GDM1 (cell line): ENCODE data around the gene SPRR5.

Source experiments
- DNase-seq: peaks from one replicate; lab custom pipeline; 2025; lab: John Stamatoyannopoulos, UW

Gene SPRR5

DNA sequence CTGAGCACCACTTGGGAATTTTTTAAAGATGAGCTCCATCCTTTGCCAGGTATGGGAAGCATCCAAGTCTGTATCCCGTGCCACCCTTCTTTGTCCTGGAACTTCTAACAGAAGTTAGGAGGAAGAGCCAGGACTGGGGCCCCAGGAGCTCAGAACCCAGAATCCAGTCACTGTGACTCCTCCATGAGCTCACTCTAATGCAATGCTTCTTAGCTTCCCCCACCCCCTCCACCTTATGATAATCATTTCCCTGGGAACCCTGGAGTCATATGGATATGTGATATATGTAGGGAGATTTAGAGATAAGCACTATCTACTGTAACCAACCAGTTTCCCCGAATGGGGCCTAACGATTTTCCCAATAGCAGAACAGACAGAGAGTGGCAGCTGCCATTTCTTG is 758 bp upstream of the SPRR5 start:
- no peak for DNase-seq

DNA sequence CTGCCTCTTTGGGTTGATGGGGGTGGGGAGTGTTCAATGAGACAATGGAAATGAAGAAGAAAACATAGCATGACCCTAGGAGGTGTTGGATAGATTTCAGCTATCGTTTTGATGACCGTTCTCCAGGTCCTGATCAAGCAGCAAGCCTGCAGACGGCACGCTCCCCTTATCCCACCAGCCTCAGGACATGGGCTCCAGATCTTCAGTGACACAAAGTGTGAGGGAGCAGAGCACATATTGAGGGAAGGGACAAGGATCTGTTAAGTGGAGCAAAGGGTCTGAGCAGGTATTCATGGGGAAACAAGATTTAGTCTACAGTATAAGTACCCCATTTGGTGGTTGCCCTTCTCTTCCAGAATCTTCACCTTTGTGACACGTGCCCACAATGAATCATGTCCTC is 4.7 kb downstream of the SPRR5 start:
- DNase-seq = no peak

DNA sequence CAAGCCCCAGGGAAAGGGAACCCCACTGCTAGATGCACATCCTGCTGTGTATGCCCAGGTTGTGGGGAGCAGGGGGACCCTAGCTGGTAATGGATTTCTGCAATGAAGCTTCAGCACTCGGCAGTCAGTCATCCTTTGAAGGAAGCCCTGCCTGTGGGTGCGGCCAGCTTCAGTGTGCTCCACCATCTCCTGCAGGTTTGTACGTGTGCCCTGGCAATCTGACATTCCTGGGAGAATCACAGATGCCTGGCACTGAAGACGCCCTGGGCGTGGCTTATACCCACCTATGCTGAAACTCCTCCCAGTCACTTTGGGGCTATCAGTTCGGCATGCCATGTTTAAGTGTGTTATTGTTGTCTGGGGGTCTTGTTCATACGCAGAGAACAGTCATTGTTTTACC is 6.8 kb downstream of the SPRR5 start:
- DNase-seq = no peak

DNA sequence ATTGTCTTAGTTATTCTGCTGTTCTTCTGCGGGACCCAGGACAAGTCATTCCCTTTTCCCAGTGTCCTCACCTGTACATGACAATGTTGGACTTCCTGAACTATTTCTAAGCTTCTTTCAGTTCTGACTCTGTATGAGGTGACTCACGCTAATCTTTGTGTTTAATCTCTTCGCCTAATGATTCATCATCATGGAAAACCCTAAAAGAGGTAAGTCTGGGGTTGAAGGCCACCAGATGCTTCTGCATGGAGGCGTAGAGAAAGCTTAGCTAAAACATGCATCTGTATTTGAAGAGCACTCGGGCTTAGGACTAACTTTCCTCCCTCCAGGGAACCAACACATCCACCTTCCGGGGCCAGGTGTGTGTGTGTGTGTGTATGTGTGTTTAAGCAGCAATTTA is 7.4 kb downstream of the SPRR5 start:
- DNase-seq = no peak

DNA sequence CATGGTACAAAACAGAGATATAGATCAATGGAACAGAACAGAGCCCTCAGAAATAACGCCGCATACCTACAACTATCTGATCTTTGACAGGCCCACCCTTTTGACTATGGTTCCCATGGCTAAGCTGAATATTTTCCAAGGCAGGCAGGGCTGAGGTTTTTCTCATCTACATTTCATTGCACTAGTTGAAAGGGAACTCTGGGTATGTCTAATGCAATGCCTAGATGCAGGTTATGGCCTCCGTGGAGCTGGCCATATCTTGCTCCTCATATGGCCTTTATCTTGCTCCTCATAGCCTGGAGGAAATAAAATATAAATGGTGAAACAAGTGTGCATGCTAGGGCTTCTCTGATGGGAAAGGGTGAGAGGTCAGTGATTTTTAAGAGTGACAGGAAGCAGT is 10.6 kb downstream of the SPRR5 start:
- no peak for DNase-seq

DNA sequence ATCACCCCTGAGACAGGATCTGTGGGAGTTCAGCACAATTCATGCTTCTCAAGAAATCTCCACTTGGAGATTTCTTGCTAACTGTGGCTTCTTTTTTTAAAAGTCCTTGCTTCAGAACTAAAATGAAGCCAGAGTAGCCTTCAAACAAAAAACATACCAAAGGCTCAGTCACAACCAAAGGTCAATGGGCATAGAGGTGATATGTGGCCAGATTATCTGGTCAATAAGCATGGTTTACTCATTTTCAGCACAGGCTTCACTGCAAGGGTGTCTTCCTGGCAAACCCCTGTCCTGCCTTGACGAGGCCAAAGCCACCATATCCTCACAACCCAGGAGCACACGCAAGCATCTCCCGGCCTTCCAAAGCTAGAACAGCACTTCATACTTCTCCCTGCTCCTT is 12.3 kb downstream of the SPRR5 start:
- no peak for DNase-seq

DNA sequence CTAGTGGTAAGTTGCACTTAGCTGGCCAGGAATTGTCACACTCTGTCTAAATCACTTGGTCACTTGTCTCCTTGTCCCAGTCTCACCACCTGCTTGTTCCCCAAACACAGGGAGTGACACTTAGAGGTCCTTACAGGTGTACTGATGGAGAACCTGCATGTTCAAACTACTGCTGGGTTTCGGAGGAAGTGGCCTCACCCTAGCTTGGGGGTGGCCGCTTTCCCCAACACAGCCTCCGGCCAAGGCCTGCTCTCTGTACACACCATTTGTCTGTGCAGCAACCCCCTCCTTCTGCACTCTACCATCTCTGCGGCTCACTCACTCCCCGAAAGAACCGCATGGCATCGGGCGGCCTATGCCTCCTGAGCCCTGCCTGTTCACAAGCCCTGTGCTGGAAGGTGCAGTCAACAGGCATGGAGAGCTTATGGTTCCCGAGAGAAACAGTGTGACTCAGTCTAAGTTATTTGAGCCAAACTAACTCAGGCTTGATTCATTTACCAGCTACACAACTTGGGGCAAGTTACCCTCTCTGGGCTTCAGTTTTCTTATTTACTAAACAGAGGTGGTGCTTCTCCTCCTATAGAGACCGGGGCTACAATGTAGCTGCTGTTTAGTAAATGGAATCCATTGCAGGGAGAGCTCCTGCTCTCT is 12.9 kb downstream of the SPRR5 start:
- DNase-seq = no peak

DNA sequence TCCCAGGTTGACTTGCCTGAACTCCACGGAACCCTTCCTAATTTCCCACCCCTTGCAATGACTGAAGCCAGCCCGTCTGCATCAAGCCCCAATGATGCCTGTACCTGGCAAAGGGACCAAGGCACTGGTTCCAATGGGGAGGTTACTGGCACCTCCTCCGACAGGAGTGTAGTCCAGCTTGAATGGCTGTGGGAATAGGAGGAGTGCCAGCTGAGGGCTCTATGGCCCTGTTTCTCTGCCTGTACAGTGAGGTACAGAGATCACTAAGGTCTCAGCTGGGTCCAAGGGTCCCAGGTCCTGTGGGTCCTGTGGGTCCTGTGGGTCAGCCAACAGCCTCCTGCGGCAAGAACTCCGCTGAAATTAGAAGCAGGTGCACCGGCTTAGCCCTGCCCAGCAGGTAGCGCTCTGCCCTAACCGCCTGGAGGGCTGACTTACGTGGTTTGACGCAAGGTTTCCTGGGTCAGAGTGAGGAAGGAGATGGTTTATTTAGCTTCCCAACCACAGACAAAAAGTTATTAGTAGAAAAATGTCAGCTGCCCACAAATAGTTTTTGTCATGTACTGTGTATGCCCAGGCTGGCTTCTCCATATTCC is 13.5 kb downstream of the SPRR5 start:
- no peak for DNase-seq

DNA sequence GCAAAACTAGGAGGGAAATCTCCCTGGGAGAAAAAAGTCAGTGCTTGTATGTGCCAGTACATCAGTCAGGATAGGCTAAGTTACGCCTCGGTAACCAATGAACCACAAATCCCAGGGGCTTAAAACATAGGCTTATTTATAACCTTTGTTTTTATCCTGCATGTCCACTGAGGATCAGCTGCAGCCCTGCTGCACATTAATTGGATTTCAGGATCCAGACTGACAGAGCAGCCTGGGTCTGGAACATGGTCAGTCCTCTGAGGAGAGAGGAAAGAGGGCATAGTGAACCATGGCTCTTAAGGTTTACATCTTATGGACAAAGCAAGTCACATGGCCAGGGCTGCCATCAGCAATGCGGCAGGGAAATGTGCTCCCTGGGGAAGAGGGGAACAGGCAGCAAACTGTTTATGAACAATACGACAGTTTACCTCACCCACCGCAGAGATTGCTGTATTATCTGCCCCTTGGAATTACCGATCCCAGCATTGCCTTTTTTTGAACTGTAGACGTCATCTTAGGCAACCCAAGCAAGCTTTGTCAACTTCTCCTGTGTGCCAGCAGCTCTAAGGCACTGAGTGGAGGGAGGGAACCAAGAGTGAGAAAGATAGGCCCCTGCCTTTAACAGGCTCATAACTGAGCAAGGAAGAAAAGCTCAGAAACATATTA is 14.4 kb downstream of the SPRR5 start:
- no peak for DNase-seq

DNA sequence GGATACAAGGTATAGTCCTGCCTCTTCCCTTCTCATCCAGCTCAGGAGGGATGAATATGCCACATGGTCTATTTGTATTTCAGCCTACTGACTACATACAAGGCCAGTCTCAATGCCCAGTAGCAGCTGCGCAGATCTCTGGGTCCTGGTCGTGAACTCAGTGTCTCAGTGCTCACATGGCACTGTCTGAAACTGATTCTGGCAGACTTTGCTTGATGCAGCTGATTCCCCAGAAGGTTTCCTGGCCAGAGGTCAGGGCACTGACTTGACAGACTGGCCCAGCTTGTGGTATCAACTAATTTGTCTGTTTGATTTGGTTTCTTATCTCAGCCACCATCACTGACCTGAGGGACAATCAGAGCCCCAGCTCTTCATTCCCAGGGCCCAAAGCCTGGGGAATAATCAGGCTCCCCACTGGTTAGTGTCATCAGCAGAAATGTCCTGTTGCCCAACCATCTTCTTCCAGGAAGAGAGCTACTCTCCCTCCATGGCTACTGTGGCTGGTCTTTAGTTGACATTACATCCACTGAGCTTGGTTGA is 15.9 kb downstream of the SPRR5 start:
- DNase-seq = no peak

DNA sequence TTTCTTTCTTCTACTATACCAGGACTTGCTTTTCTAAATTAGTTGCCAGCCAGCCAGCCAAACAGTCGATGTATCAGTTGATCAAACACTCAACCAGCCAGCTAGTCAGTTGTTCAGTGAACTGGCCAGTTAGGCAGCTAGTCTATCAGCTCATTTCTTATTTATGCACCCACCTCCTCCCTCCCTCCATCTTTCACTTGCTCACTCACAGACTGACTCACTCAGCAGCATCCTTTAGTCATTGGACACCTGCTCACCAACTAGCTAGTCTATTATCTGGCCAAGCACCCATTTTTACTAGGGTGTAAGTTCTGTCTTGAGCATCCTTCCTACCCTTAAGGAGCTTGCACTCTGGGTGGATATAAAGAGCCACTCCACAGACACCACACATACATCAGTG is 17.5 kb downstream of the SPRR5 start:
- DNase-seq = no peak

DNA sequence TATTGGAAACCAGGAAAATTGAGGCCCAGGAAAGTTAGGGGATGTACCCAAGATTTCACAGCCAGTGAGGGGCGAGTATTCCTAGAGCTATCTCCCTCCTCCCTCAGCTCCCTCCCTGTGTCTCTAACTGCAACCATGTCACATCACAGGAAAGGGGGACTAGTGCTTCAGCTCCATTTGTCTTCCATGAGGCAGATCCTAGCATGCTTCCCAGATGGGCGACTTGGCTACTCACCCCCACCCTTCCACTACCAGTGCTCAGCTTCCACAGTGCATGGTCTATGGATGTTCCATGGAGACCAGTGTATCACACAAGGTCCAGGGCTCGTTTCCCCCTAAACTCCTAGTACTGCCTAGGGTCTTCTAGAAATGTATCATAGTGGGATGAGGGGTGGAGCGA is 18.8 kb downstream of the SPRR5 start:
- no peak for DNase-seq

DNA sequence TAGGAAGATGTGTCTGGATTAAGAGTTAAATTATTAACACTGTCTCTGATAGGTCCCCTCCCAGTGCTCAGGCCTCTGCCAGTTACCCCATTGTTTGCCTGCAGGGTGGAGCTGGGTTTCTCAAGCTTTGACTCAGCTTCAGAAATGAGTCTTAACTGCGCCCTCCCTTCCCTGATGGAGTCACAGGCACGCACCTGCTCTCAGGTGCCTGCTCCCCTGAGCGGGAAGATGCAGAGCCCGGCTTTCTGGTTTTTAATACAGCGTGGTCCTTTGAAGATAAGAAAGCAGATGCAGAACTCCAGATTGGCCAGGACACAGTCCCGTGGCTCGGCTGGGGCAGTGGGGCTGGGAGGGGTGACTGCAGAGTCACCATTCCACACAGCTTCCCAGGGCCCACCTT is 20.2 kb downstream of the SPRR5 start:
- no peak for DNase-seq

DNA sequence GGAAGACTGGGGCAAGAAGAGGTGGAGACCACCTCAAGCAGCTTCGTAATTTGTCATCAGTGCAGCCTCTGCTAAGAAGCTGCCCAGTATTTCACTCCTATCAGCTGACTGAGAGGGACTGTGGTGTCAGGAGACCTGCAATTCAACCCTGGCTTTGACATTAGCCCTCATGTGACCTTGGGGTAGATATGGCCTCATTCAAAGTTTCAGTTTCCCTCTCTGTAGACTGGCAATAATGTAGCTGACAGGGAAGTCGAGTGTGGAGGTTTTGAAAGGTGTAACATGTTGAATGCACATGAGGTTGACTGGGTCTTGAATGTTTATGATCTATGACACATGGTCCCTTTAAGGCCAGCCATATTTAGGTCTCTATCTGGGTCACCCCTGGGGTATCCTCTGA is 21.2 kb downstream of the SPRR5 start:
- DNase-seq = no peak

DNA sequence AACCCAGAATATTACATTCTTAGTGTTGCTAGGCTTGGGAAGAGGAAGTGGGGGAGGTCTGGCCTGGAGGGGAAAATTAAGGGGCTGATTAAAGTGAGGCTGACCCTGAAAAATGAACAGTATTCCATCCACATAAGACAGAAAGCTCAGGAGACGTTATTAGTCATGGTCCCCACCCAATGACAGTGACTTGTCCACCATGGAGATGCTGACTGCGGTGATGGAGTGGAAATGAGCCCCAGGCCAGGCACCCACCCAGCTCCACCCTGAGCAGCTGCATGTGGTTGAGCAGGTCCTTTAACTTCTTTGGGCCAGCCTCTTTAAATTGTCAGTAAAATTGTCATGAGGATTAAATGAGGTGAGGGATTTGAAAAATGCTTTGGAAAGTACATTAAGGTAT is 22.0 kb downstream of the SPRR5 start:
- no peak for DNase-seq

DNA sequence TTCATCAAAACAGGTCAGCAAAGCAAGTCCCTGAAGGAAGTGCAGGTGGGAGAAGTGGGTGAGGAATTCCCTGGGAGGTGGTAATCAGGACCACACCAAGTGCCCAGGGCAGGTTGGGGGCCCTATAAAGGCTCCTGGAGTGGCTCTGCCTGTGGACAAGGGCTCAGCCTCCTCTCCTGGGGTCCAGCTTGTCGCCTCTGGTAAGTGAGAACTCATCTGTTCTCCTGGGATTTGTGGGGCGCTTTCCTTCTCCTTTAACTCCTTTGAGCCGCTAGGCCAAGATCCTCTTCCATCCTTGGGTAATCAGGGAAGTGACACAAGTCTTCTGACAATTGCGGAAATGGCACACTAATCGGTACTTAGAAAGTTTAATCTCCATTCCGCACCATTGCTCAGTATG is 23.5 kb downstream of the SPRR5 start, which contains the start of gene SPRR4:
Gene SPRR4 (plus strand): TSS at position 154 of the 400 bp plus-strand sequence. CDS start 1,243 bp downstream, outside the sequence.
- no peak for DNase-seq

DNA sequence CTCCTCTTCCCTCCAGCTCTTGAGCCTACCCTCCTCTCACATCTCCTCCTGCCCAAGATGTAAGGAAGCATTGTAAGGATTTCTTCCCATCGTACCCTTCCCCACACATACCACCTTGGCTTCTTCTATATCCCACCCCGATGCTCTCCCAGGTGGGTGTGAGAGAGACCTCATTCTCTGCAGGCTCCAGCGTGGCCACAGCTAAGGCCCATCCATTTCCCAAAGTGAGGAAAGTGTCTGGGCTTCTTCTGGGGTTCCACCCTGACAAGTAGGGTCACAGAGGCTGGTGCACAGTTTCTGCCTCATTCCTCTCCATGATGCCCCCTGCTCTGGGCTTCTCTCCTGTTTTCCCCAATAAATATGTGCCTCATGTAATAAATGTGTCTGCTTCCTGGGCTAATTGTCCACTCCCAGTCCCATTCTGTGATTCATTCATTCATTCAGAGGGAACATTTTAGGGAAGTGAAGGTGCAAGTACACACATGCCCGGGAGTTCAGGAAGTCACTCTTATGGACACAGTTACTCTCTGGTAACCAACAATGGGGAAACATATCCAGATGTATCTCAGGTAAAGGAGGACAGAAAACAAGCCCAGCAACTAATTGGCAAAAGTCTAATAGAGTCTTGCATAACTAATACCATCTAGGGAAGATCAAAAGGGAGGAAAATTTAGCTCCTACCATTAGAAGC is 25.3 kb downstream of the SPRR5 start:
- DNase-seq = no peak

DNA sequence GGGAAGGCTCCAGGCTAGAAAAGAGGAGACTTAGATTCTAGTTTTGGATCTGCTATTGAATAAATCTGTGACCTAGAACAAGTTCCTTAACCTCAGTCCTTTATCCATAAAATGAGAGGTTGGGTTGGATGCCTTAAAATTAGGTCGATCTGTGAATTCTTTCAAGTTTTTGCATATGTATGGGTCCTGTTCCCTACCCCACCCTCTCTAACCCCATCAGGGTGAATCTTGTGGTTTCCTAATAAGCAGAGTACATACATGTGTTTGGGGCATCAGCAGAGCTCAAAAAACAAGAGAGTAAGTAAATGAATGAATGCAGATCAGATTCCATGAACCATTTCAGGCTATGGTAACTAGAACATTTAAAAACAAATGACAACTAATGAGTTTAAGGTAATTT is 29.7 kb downstream of the SPRR5 start:
- DNase-seq = no peak

DNA sequence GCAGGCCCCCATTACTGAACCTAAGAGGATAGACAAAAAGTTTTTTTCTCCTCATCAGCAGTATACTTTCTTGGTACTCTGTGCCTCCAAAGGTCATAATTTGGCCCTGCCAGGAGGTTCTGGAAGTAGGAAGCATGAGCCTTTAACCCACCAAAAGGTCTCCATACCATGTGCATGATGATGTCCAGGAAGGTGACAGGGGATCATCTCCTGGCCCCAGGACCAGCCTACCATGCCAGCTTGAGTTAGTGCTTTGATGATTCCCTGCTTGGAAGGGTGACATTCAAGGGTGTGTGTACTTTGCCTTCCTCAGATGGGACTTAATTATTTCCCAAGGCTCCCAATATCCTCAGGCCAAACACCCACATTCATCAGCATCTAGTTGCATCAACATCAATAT is 30.6 kb downstream of the SPRR5 start:
- no peak for DNase-seq

DNA sequence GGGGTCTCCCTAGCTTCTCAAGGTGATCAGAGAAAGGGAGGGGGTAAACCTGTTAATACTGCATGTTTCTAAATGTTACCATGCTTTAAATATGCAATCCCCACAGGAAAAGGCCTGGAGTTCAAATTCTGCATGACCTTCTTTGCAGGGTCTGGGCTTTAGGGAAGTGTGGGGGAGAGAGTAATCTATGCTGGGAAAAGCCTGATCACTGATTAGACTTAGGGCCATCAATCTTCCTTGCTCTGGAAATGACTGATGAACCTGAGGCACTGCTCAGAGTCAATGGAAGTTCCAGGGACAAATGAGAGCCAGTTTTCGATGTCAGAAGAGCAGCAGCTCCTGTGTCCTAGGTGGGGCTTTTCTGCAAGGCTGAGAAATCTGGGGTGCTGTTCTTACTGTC is 33.7 kb downstream of the SPRR5 start:
- DNase-seq = no peak

DNA sequence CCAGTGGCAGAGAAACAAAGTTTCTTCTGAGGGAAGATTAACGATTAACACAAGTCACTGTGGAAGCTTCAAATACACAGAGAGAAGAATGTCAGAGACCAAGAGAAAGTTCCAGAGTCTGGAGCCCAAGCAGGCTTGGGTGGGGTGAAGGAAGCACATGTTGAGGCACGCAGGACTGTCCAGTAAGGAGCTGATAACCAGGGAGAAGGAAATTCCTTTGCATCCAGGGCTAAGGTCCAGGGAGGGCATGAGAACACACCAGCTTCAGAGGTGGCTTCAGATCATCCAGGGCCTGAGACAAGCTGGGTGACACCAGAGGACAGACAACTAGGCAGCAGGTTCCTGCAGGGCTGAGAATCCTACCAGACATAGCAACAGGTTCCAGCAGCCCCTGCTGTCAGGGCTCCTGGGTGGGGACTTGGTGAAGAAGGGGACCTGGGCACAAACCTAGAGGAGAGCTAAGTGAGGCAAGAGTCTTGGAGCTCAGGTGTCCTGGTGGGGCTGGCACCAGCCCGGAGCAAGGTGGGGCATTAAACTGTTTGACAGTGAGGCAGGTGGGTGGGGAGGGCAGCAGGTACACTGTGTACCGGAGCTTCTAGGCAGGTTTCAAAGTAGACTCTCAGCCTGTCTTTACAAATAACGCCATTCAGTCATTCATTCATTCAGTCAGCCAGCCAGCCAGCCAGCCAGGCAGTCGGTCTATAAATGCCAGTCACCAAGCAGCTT is 34.3 kb downstream of the SPRR5 start:
- DNase-seq = no peak

DNA sequence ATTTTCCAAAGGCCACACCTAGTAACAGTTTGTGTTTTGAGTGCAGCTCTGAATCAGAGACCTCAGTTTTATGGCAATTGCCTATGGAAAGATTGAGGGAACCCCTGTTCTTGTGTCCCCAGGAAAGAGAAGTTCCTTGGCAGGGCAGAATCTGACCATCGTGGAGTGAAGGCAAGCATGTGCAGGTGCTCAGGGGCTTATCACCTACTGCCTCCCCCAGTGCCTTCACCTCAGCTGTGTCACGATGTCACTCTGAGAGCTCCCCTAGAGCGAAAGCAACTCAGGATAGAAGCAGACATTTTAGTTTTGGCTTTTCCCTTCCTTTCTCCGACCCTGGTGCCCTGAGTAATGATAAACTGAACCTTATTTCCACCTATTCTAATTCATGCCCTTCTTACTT is 35.1 kb downstream of the SPRR5 start:
- DNase-seq = no peak
